22Rv1 (cell line): Measurements from ENCODE around the gene ADGRL3.

Experiments used
- ZFX ChIP-seq: fragments of 450-650 bp; IDR thresholded peaks from 2 replicates; pipeline ENCODE4 v1.6.1; 2017; ENCODE audit warnings: antibody characterized with exemption, borderline replicate concordance
- TF ChIP-seq, protein P1 (sequence below): fragments of 450-650 bp; IDR thresholded peaks from 2 replicates; pipeline ENCODE4 v1.5.1; 2017; ENCODE audit warnings: mild to moderate bottlenecking

DNA sequence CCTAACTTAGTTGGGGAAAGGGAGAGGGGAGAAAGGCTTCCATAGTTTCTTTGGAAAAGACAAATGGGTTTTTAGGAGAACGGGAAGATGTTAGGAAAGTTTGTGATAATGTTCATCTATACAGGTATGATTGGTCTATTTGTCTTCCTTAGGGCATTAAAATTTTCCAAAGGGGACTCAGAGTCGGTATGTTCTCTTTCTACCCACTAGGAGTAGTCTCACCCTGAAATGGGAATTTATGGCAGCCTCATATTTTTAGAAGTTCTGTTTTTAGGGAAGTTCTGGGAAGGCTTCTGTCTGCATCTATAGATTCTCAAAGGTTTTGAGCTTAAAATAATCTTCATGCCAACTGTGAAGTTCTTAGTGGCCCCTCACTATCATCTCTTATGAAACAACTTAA, 637.3 kb downstream of the ADGRL3 start:
- TF ChIP-seq, protein P1, sequence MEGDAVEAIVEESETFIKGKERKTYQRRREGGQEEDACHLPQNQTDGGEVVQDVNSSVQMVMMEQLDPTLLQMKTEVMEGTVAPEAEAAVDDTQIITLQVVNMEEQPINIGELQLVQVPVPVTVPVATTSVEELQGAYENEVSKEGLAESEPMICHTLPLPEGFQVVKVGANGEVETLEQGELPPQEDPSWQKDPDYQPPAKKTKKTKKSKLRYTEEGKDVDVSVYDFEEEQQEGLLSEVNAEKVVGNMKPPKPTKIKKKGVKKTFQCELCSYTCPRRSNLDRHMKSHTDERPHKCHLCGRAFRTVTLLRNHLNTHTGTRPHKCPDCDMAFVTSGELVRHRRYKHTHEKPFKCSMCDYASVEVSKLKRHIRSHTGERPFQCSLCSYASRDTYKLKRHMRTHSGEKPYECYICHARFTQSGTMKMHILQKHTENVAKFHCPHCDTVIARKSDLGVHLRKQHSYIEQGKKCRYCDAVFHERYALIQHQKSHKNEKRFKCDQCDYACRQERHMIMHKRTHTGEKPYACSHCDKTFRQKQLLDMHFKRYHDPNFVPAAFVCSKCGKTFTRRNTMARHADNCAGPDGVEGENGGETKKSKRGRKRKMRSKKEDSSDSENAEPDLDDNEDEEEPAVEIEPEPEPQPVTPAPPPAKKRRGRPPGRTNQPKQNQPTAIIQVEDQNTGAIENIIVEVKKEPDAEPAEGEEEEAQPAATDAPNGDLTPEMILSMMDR = no peak
- TF ChIP-seq ZFX = no peak
